Activated B cell treated with CpG ODN at 0.5 μM for 24 hours (primary cell): ENCODE data around the gene SDK2. TPM values are rescaled to one million over a fixed set of nuclear protein-coding genes. Genes with fewer than 3 reads are reported as not detected.

Source experiments
- ATAC-seq: fragments of 200-7000 bp; cut with Tn5 transposase; one replicate; pipeline ENCODE4 v1.10.0; 2021; ENCODE audit warnings: low read depth, mild to moderate bottlenecking, moderate library complexity
- CTCF ChIA-PET: fragments of 350-600 bp; sonication (Branson Sonifier 250); formaldehyde crosslinking; loops from one replicate; lab custom pipeline; 2021; ENCODE audit warnings: antibody characterized with exemption; lab: Charles Lee
- POLR2A ChIA-PET: fragments of 350-600 bp; sonication (Branson Sonifier 250); formaldehyde crosslinking; loops from one replicate; lab custom pipeline; 2021; ENCODE audit warnings: antibody characterized with exemption; lab: Charles Lee
- DNase-seq: peaks from one replicate; pipeline ENCODE4 v3.0.0; 2022
- H3K27ac Mint-ChIP-seq: one replicate; pipeline ENCODE4 v1.8.0; 2020; ENCODE audit warnings: mixed read lengths
- H3K27me3 Mint-ChIP-seq: one replicate; pipeline ENCODE4 v1.8.0; 2021; ENCODE audit warnings: mixed read lengths
- H3K36me3 Mint-ChIP-seq: one replicate; pipeline ENCODE4 v1.8.0; 2021; ENCODE audit warnings: low read depth, mixed read lengths
- H3K4me1 Mint-ChIP-seq: one replicate; pipeline ENCODE4 v1.8.0; 2021; ENCODE audit warnings: mixed read lengths
- H3K4me3 Mint-ChIP-seq: one replicate; pipeline ENCODE4 v1.8.0; 2020; ENCODE audit warnings: mild to moderate bottlenecking, mixed read lengths
- H3K9me3 Mint-ChIP-seq: one replicate; pipeline ENCODE4 v1.8.0; 2020; ENCODE audit warnings: mixed read lengths
- intact Hi-C: fragments of 100-400 bp; cut with micrococcal nuclease; formaldehyde crosslinking; loops from one replicate; pipeline ENCODE4 v1.15.1; 2024
- total RNA-seq: library from RNA; stranded (reverse); gene quantifications from 2 replicates; pipeline ENCODE4 v1.2.3, GENCODE V29; 2022
- TF ChIP-seq, protein P1 (sequence below): fragments of 200-600 bp; IDR thresholded peaks from one replicate; pipeline ENCODE4 v1.8.0; 2022; ENCODE audit warnings: antibody characterized with exemption, mild to moderate bottlenecking

SDK2 gene
- total RNA-seq, 1 donor from 2014 or later = 2.5 TPM

DNA sequence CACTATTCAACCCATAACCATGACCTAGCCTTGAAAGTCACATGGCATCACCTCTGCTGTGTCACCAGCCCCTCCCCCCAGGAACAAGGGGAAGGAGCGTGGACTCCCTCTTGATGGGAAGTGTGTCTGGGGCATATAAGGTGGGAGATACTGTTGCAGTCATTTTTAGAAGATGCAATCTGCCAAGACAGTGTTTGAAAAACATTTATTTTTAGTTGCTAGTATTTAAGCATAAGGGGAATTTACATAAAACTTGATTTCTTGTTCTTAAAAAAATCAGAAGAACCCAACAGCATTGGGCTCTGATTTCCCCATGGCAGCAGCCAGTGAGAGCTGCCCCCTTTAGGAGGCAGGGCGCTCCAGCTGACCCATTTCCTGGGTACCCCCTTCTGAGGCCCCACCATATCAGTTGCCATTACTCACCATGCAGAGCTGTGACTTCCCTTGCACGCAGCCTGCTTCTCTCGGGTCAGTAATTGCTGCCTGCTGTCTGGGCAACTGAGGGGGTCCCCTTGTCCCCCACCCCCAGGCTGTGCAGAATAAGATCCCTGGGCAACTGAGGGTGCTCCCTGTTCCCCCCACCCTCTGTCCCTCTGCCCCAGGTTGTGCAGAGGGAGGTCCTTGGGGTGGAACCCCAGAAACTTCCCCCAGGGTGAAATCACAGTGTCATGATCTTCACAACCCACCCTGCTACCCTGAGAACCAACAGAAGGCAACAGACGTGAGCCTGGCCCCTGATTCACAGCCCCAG lies 320.7 kb downstream of the SDK2 start:
- H3K27me3 Mint-ChIP-seq = peaks cover 12% of the 10 kb centered on the region
- DNase-seq (no peak), ATAC-seq (no peak)
- POLR2A ChIA-PET = no interaction called here
- no peak overlapping the region for H3K27ac Mint-ChIP-seq
- TF ChIP-seq, protein P1, sequence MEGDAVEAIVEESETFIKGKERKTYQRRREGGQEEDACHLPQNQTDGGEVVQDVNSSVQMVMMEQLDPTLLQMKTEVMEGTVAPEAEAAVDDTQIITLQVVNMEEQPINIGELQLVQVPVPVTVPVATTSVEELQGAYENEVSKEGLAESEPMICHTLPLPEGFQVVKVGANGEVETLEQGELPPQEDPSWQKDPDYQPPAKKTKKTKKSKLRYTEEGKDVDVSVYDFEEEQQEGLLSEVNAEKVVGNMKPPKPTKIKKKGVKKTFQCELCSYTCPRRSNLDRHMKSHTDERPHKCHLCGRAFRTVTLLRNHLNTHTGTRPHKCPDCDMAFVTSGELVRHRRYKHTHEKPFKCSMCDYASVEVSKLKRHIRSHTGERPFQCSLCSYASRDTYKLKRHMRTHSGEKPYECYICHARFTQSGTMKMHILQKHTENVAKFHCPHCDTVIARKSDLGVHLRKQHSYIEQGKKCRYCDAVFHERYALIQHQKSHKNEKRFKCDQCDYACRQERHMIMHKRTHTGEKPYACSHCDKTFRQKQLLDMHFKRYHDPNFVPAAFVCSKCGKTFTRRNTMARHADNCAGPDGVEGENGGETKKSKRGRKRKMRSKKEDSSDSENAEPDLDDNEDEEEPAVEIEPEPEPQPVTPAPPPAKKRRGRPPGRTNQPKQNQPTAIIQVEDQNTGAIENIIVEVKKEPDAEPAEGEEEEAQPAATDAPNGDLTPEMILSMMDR = no peak
- no peaks in the 10 kb centered on the region for H3K4me1 Mint-ChIP-seq
- H3K4me3 Mint-ChIP-seq = no peak overlapping the region
- intact Hi-C loops = no loop called here
- no peaks in the 10 kb centered on the region for H3K36me3 Mint-ChIP-seq
- CTCF ChIA-PET = no interaction called here
- H3K9me3 Mint-ChIP-seq = no peaks in the 10 kb centered on the region

DNA sequence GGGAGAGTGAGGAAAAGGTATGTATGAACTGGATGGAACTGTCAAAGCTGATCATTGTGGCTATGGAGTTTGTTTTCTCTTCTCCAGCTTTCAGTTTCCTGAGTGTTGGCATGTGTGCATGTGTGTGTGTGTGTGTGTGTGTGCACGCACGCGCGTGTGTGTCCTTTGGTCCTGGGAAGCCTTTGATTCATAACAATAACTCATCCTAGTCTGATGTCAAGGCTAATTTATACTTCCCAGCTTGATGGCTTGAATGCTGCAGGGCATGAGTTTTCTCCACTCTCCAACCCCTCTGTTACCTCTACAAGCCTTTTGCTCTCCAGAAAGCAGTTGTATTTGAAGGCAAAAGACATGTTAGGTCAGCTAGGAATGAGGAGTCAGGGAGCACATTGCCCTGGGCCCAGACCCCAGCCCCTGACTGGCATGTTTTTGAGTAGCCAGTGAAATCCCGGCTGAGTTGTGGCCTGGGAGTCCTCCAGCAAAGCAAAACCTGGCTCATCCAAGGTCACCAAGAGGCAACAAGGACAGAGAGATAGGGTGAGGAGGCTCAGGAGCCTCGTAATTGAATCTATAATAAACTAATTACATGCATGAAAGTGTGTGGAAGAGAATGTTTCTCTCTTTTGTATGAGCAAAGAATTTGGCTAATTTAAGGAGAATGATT lies 323.5 kb downstream of the SDK2 start:
- intact Hi-C loops = no loop called here
- ATAC-seq = no peak
- no peak overlapping the region for H3K4me3 Mint-ChIP-seq

DNA sequence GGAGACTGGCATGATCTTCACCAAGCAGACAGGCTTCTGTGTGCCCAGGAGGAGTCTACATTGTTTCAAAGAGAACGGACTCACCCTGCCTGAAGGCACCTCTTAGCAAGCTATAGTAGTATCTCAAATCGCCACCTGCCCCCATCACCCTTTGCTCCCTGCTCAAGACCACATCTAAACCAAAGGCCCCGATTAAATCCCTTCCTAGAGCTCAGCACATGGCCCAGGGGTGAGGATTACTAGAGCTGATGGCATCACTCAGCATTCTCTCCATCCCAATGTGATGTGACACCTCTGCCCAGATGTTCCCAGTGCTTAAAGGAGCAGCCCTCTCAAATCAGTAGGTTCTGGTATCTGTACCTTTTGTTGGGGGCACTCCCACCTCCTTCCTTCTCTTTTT lies 324.5 kb downstream of the SDK2 start:
- H3K27ac Mint-ChIP-seq = no peak overlapping the region
- CTCF ChIA-PET = no interaction called here

More for the DNA sequence above, 323.5 kb downstream of the SDK2 start:
- Mint-ChIP-seq H3K36me3 (no peaks in the 10 kb centered on the region), H3K4me1 (peaks cover 16% of the 10 kb centered on the region), H3K27me3 (peaks cover 8% of the 10 kb centered on the region), H3K9me3 (no peaks in the 10 kb centered on the region), H3K27ac (no peak overlapping the region)
- TF ChIP-seq, protein P1 = no peak
- POLR2A ChIA-PET = no interaction called here
- no peak for DNase-seq
- CTCF ChIA-PET = no interaction called here

DNA sequence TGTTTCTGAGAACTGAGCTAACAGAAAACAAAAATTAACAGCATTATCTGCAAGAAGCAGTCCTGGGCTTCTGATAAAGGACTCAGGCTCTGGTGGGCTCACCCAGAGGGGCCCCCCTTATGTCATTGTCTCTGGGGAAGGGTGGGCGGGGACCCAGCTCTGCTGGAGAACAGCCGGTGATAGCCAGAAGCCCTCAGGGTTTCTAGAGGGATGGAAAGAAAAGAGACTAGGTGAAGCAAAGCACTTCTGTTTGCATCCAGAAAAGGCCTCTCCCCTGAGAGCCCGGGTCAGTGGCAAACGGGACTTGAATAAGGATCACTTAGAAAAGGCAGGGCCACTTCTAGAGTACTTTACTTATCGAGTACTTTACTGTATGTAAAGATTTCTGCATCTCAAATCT lies 325.4 kb downstream of the SDK2 start:
- Mint-ChIP-seq H3K9me3 (no peaks in the 10 kb centered on the region), H3K27ac (no peak overlapping the region), H3K36me3 (no peaks in the 10 kb centered on the region), H3K4me3 (no peak overlapping the region), H3K4me1 (peaks cover 16% of the 10 kb centered on the region), H3K27me3 (peaks cover 3% of the 10 kb centered on the region)
- intact Hi-C loops = loop anchor here (10.0 kb wide), 1 partner anchor 886 kb away; the partner anchor contains the start of gene RPL38
- TF ChIP-seq, protein P1 = no peak
- DNase-seq (no peak), ATAC-seq (no peak)
- ChIA-PET CTCF (no interaction called here), POLR2A (no interaction called here)

More for the DNA sequence above, 324.5 kb downstream of the SDK2 start:
- Mint-ChIP-seq H3K36me3 (no peaks in the 10 kb centered on the region), H3K27me3 (peaks cover 6% of the 10 kb centered on the region), H3K9me3 (no peaks in the 10 kb centered on the region), H3K4me1 (peaks cover 16% of the 10 kb centered on the region), H3K4me3 (no peak overlapping the region)
- POLR2A ChIA-PET = no interaction called here
- intact Hi-C loops = loop anchor here (10.0 kb wide), 1 partner anchor 885 kb away; the partner anchor contains the start of gene RPL38
- DNase-seq (no peak), ATAC-seq (no peak)
- TF ChIP-seq, protein P1 = no peak

DNA sequence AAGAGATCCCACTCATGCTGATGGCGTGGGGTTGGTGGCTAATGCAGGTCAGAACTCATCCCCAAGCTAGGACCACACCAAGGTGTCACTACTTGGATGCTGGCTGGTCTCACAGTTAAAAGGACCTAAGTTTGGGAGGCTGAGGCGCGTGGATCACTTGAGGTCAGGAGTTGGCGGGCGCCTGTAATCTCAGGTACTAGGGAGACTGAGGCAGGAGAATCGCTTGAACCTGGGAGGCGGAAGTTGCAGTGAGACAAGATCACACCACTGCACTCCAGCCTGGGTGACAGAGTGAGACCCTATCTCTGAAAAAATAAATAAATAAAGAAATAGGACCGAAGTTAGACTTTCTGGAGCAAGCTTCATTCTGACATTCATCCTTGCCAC lies 325.8 kb downstream of the SDK2 start:
- intact Hi-C loops = loop anchor here (10.0 kb wide), 1 partner anchor 886 kb away; the partner anchor contains the start of gene RPL38
- H3K27ac Mint-ChIP-seq = no peak overlapping the region
- no peak overlapping the region for H3K4me3 Mint-ChIP-seq
- H3K27me3 Mint-ChIP-seq = peaks cover 3% of the 10 kb centered on the region
- POLR2A ChIA-PET = no interaction called here
- TF ChIP-seq, protein P1 = no peak
- peaks cover 16% of the 10 kb centered on the region for H3K4me1 Mint-ChIP-seq
- ATAC-seq = no peak
- no peaks in the 10 kb centered on the region for H3K9me3 Mint-ChIP-seq
- no peak for DNase-seq
- no peaks in the 10 kb centered on the region for H3K36me3 Mint-ChIP-seq
- CTCF ChIA-PET = no interaction called here
